H1 (cell line): ENCODE data around the gene MEGF11. TPM values are rescaled to one million over a fixed set of nuclear protein-coding genes. Genes with fewer than 3 reads are reported as not detected.

Source experiments
- BACH1 ChIP-seq: IDR thresholded peaks from 2 replicates; pipeline ENCODE4 v1.6.1; 2012; ENCODE audit warnings: low read length, improper control_type of control experiment
- CHD1 ChIP-seq: IDR thresholded peaks from 2 replicates; pipeline ENCODE4 v1.6.1; 2012; ENCODE audit warnings: low read depth, low read length, improper control_type of control experiment
- CHD2 ChIP-seq: IDR thresholded peaks from 2 replicates; pipeline ENCODE4 v1.6.1; 2012; ENCODE audit warnings: low read length, improper control_type of control experiment
- CHD7 ChIP-seq: fragments of 300-600 bp; sonication (generic); IDR thresholded peaks from 2 replicates; pipeline ENCODE4 v1.7.1; 2012; ENCODE audit warnings: low read length, moderate library complexity, mild to moderate bottlenecking, inconsistent platforms; ENCODE audit not compliant: insufficient replicate concordance
- CREB1 ChIP-seq: IDR thresholded peaks from 2 replicates; pipeline ENCODE4 v1.6.1; 2012; ENCODE audit warnings: inconsistent platforms
- GTF2F1 ChIP-seq: IDR thresholded peaks from 2 replicates; pipeline ENCODE4 v1.6.1; 2012; ENCODE audit warnings: low read depth, low read length, improper control_type of control experiment, borderline replicate concordance
- RAD21 ChIP-seq, 2 experiments: IDR thresholded peaks in 1 of 2; conservative IDR thresholded peaks in 1 of 2; 2 replicates each; pipeline ENCODE4 v1.6.1; 2011; ENCODE audit warnings: low read depth in 2 of 2, low read length in 2 of 2, improper control_type of control experiment in 1 of 2, inconsistent platforms in 1 of 2, mild to moderate bottlenecking in 1 of 2, moderate library complexity in 1 of 2
- RFX5 ChIP-seq: IDR thresholded peaks from 2 replicates; pipeline ENCODE4 v1.6.1; 2011; ENCODE audit warnings: low read depth, low read length, improper control_type of control experiment, borderline replicate concordance
- TEAD4 ChIP-seq: IDR thresholded peaks from 2 replicates; pipeline ENCODE4 v1.6.1; 2012; ENCODE audit warnings: low read depth, low read length, inconsistent platforms, mixed read lengths
- USF2 ChIP-seq: IDR thresholded peaks from 2 replicates; pipeline ENCODE4 v1.6.1; 2011; ENCODE audit warnings: low read length, improper control_type of control experiment
- ZNF274 ChIP-seq: IDR thresholded peaks from 2 replicates; pipeline ENCODE4 v1.7.0; 2012; ENCODE audit warnings: low read length, borderline replicate concordance; ENCODE audit errors: extremely low read depth
- polyA plus RNA-seq, 7 experiments: library from polyadenylated mRNA; depleted of rRNA in 3 of 7; stranded (reverse) in 5 of 7; unstranded in 2 of 7; fragments of >200 nt in 5 of 7; fragments of 200-250 nt in 2 of 7; gene quantifications; 1 replicate in 5 of 7; 2 replicates in 1 of 7; 4 replicates in 1 of 7; pipeline versions ENCODE4 v1.2.1 to v1.2.3, GENCODE V29; 2011 to 2013; ENCODE audit warnings: missing spikeins in 2 of 7, mixed read lengths in 2 of 7
- total RNA-seq: library from RNA; stranded (reverse); fragmentation: NEBNext Ultra II Directional; extraction: Animal tissue kit (Norgen Biotek cat#: 25700); gene quantifications from 2 replicates; pipeline ENCODE4 v1.2.1, GENCODE V29; 2021

Gene MEGF11
- total and polyA plus RNA-seq, 2 of the 8 experiments (the other 6 are each of a cell fraction or from before 2014, with no cell fraction given), result 4.4 to 4.8 TPM

- TF ChIP-seq CHD7 (no peak), GTF2F1 (no peak), USF2 (no peak), ZNF274 (no peak), RFX5 (no peak), TEAD4 (no peak), BACH1 (no peak), CHD2 (no peak), CHD1 (no peak), RAD21 (IDR thresholded peaks at IDR 0.05 in 1 of 2, conservative IDR thresholded peaks at IDR 0.05 in 1 of 2; ENCODE audit: low read depth in 2 of 2, low read length in 2 of 2) (no peak), CREB1 (no peak)
Measured at GRCh38 chr15:66152650-66153049, 100.9 kb downstream of the MEGF11 start (continued).
